GM18909 (cell line): ENCODE results near the gene KIZ.

Source experiments
- ATAC-seq: cut with Tn5 transposase; IDR thresholded peaks from one replicate; pipeline ENCODE4 v1.9.1; 2021; ENCODE audit warnings: mild to moderate bottlenecking; ENCODE audit not compliant: unreplicated experiment, poor library complexity

KIZ gene

GRCh38 chr20:21125849-21126580, at the start of gene KIZ:
KIZ (plus strand) TSS chr20:21126082; CDS start chr20:21126116, 34 bp downstream.
- peak; percentile 96 for ATAC-seq

GRCh38 chr20:21077809-21078345, 48.0 kb upstream of the KIZ start:
- ATAC-seq, result no peak

- ATAC-seq, result no peak
These were observed 43.3 kb upstream of the KIZ start for GRCh38 chr20:21082584-21082983.

GRCh38 chr20:21083825-21084325, 42.0 kb upstream of the KIZ start:
- no peak for ATAC-seq

- no peak for ATAC-seq
These were observed 37.9 kb upstream of the KIZ start for GRCh38 chr20:21087862-21088540.

GRCh38 chr20:21089391-21089790, 36.5 kb upstream of the KIZ start:
- ATAC-seq, result no peak

- ATAC-seq, result no peak
These were observed 35.7 kb upstream of the KIZ start for GRCh38 chr20:21090111-21090618.

- no peak for ATAC-seq
These were observed 35.2 kb upstream of the KIZ start for GRCh38 chr20:21090721-21091120.

- ATAC-seq, result no peak
These were observed 33.1 kb upstream of the KIZ start for GRCh38 chr20:21092806-21093205.

GRCh38 chr20:21096321-21097043, 29.4 kb upstream of the KIZ start:
- peak; percentile 54 for ATAC-seq

- ATAC-seq, result peak; percentile 37
These were observed 25.9 kb upstream of the KIZ start for GRCh38 chr20:21099751-21100577.

GRCh38 chr20:21100578-21101452, 25.1 kb upstream of the KIZ start:
- no peak for ATAC-seq

GRCh38 chr20:21101453-21101931, 24.4 kb upstream of the KIZ start:
- no peak for ATAC-seq

GRCh38 chr20:21101932-21102575, 23.8 kb upstream of the KIZ start:
- ATAC-seq, result no peak

- peak; percentile 38 for ATAC-seq
These were observed 23.1 kb upstream of the KIZ start for GRCh38 chr20:21102603-21103311.

GRCh38 chr20:21103582-21104465, 22.1 kb upstream of the KIZ start:
- ATAC-seq, result no peak

GRCh38 chr20:21104466-21104761, 21.5 kb upstream of the KIZ start:
- ATAC-seq, result no peak
